Skeletal muscle cell (primary cell): ENCODE results near the gene MGAT5.

Experiments
- DNase-seq: peaks from one replicate; pipeline ENCODE4 v3.0.0-alpha.2; 2010; ENCODE audit warnings: low read depth
- H3K4me3 ChIP-seq: 2 replicates; pipeline ENCODE4 v1.5.1; 2011; ENCODE audit warnings: low read depth, mild to moderate bottlenecking, control low read depth, low read length, moderate library complexity

MGAT5 gene

DNA sequence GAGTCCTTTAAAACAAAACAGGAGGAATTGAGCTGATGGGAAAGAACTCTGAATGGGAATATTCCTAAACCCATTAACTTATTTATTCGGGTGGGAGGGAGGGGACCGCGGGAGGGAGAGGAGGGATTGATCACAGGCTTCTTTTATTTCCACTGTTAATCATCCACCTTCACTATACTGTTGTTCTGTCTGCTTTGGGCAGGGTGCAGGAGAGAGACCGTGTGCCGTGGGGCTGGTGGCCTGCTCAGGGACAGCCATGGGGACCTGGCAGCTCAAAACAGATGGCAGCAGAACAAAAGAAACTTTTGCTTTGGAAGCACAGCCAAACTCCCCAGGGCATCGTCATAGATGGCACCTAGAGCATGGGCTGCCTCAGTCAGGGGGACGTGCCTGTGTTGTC, 195.3 kb downstream of the MGAT5 start:
- no peak overlapping the region for H3K4me3 ChIP-seq
- no peak for DNase-seq

DNA sequence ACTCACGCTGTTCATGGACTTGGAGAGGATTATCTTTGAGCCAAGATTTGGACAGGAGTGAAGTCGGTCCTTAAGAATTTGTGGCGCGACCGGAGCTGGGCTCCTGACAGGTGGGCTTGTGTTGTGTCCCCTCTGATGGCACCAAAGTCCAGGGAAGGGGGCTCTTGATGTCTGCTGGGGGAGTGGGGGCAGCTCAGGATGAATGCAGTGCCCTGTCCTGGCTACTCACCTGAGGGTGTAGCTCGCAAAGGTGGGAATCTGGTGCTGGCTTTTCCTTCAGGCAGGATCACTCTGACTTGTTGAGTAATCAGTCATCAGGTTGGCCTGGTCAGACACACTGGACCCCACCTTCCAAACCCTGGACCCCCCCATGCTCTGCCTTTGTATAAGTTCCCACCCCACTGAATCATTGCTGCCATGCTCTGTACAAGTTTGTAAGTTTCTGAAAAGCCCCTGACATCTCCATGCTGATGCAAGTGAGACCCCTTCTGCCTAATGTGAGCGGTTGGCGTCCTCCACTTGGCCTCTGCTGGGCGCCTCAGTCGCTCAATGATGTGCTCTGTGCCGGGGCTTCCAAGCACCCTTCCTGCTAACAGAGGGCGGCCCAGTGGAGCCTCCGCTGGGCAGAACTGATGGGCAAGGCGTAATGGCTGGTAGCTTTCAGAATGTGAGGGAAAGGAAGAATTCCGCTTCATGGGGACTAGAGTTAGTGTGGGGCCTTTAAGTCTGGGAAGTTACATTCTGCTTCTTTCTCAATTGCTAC, 196.1 kb downstream of the MGAT5 start:
- DNase-seq: no peak
- H3K4me3 ChIP-seq: no peak overlapping the region

DNA sequence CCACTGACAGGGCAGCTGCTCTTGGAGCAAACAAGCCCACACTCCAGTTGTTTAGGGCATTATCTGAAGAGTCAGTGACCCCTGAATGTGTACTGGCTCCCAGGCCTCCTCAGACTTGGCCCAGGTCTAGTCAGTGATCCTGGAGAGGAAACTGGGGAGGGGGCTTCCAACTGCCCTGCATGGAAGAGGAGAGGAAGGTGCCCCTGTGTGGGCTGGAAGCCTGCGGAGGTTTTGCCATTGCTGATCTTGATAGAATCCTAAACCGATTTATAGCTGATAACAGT, 197.4 kb downstream of the MGAT5 start:
- DNase-seq: no peak
- no peak overlapping the region for H3K4me3 ChIP-seq

DNA sequence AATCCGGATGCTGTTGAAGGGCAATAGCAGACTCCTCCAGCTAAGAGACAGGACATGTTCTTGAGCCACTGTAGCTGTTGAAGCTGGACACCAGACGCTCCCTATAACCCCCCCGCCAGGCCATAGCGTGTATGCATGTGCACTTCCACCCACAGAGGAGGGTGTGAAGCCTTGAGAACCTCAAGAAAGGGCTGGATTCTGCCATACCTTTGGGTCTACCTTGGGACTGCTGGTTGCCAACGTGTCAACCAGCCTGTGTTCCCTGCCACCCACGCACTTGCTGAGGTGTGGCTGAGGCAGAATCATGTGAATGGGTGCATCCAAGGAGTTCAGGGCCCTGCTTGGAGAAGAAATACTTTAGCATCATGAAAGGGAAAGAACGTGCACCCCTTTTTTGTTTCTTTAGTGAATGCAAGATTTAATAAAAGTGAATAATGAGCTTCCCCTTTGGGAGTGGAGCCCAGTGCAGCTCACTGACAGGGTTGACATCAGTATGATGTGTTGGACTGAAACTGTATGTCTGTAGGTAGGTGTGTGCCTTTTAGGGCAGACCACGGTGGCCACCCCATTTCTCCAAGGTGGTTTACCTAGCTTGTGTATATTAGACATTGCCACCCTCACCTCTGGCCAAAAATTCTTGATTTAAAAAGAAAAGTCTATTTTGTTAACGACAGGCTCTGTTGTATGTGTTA, 198.3 kb downstream of the MGAT5 start:
- H3K4me3 ChIP-seq: no peak overlapping the region

DNA sequence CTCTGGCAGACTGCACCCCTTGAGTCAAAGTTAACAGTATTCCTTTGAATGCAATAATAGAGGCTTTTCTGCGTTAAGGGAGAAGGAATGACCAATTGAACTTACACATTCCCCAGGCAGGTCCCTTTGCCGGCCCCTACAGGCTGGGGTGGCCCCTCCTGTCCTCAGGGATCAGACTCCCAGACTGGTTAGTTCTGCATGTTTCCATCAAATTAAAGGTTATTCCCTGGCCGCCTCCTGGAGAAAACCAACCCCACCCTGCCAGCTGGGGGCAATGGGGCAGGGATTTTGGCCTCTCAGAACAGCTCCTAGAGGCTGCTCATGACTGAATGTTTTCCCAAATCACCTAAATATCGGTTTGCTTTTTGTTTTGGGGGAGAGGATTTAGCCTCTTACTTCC, 199.6 kb downstream of the MGAT5 start:
- no peak for DNase-seq
- no peak overlapping the region for H3K4me3 ChIP-seq

More for the DNA sequence above, 198.3 kb downstream of the MGAT5 start:
- no peak for DNase-seq

- DNase-seq: no peak
- H3K4me3 ChIP-seq: no peak overlapping the region
These were observed 200.1 kb downstream of the MGAT5 start for GRCh38 chr2:134453973-134454372.

DNA sequence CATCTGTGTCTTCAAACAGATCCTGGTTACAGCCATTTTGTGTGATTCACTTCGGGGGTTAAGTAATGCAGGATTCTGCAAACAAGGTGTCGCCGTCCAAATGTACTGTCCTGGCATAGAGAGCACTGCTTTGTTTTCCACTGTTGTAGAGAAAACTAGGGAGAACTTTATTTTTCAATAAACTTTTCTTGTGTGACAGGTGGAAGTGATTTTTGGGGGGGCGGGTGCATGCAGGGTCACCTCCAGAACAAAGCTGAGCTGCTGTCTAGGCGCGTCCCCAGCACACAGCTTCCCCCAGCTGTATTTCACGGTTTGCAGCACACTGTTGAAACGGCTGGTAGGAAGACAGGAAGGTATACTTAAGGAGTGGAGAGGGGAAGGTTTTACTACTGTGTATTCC, 200.6 kb downstream of the MGAT5 start:
- no peak overlapping the region for H3K4me3 ChIP-seq
- no peak for DNase-seq

DNA sequence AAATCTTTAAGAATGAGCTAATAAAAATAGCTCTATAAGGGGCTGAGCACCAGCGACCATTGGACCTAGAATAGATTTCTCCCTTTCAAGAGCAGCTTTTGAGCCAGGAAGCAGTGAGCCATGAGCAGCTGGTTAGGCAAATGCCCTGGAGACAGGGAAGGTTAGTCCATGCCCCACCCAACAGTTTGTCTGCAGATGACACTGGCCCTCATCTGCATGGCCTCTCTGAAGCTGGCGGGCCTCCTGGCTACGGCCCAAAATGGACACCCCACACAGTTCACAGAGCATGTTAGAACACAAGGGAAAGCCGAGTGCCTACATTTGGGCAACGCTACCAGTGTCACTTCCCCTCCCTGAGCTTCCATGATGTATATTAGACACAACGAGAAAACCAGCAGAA, 201.1 kb downstream of the MGAT5 start:
- no peak for DNase-seq
- H3K4me3 ChIP-seq: no peak overlapping the region

- no peak for DNase-seq
- H3K4me3 ChIP-seq: no peak overlapping the region
These were observed 201.6 kb downstream of the MGAT5 start for GRCh38 chr2:134455426-134455825.

DNA sequence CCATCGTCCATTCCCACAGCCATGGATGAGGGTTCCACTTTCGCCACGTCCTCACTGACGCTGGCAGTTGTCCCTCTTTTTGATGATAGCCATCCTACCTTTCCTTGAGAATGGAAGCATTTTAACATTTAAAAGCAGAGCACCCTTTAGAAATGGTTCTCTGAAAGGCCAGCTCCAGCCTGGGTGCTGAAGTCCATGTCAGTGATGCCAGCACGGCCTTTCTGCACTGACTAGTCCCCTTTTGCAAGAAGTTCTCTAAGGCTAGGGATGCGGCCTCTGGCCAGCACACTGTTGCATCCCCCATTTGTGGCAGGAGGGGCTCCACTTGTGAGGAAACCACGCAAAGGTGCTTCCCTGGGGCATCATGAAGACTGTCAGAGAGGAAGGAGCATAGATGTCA, 203.5 kb downstream of the MGAT5 start:
- H3K4me3 ChIP-seq: no peak overlapping the region
- no peak for DNase-seq

GRCh38 chr2:134457765-134458472, 204.0 kb downstream of the MGAT5 start:
- DNase-seq: no peak

GRCh38 chr2:134458473-134458853, 204.6 kb downstream of the MGAT5 start:
- no peak for DNase-seq
- H3K4me3 ChIP-seq: no peak overlapping the region

More at GRCh38 chr2:134457765-134458472, 204.0 kb downstream of the MGAT5 start:
- no peak overlapping the region for H3K4me3 ChIP-seq

DNA sequence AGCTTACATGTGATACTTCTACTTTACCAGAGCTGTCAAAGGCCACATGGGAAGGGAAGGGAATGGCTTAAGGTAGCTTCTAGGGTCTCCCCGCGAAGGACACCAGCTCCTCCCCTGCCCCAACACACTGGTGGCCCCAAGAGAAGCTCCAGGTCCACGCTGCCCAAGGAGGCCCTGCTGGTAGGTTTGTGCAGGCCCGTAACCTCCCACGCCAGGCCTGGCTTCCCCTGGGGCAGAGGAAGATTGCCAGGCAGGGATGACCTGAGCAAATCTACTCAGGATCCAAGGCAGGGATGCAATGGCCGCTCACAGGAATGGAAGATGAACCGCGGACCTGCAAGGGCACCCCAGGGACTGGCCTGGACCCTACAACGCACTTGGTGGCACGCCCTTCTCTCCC, 205.1 kb downstream of the MGAT5 start:
- no peak overlapping the region for H3K4me3 ChIP-seq
- DNase-seq: no peak

DNA sequence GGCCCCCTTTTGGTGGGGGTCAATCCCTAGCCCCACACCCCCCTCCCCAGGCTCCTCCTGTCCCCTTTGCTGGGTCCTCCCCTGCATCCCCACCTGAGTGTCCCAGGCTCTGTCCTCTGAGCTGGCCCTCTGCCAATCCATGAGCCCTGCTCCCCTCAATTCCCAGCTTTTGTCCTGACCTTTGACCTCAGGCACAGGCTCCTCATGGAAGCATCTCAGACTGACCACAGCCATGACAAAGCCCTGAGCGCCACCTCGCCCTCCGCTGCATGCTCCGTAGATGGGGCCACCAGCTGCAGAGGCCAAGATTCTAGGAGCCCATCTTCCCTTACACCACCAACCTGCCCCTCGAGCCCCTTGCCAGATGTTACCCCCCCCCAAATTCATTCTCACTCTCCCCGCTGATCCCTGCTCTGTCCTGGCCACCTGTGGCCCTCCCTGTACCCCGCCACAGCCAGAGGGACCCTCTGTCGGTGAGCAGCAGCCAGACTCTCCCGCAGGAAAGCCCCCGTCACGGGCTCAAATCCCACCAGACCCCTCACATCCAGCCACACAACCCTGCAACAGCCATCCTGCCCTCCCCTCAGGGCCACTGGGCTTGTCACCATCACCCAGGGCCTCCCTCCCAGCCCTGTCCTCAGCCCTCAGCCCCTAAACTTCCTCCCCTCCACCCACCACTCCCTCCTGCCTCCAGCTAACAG, 206.0 kb downstream of the MGAT5 start:
- no peak for DNase-seq
- H3K4me3 ChIP-seq: no peak overlapping the region

GRCh38 chr2:134460583-134460998, 206.7 kb downstream of the MGAT5 start:
- H3K4me3 ChIP-seq: no peak overlapping the region
- DNase-seq: peak; percentile 13

GRCh38 chr2:134461511-134461910, 207.6 kb downstream of the MGAT5 start:
- no peak for DNase-seq
- no peak overlapping the region for H3K4me3 ChIP-seq

DNA sequence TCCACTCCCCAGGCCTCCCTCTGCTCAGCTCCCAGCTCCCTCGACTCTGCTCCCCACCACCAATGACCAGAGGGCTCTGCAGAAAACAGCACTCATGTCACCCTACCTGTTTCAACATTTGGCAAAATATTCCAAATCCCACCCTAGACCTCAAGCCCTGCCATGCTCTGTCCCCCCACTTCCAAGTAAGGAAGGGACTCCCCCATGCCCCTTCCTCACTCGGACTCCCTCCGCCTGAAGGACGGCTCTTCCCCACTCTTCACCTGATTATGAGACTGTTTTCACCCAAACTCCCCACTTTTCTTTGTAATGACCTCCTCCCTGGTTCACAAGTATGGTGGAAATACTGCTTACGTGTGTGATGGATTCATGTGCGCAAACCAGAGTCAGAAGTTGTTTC, 208.4 kb downstream of the MGAT5 start:
- no peak overlapping the region for H3K4me3 ChIP-seq
- DNase-seq: no peak

DNA sequence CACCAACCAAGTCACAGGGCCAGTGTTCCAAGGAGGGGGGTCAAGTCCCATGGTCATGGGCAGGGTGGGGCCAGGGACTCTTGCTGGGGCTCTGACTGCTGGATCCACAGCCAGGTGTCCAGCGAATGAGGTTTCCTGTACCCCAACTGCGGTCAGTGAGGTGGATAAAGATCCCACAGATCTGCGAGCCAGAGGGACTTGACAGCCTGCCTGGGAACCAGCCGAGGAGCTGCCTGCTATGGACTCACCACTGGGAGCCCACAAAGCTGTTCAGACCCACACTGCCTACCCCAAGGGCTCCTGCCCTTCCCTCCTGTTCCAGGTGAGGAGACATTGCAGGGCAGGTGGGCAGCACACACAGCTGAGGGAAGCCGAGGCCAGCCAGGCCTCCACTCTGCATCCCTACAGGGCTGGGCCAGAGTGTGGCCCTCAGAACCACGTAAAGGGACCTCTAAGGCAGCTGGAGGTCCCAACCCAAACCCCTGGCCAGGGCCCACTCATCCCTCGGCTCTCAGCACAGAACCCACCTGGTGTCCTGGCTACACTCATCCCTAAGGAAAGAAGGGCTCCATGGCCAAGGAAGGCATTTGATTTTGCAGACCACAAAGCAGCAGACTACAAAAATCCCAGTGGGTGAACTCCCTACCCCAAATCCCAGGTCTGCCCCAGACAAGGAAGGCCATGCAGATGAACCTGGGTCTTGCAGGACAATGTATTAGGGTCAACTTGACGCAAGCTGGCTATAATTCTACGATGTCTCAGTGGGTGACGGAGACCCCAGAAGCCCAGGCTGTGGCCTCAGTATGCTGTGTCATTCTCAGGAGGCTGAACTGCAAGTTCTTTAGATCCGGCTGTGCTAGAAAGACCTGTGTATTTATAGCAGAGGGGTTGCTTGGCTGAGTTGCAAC, 209.2 kb downstream of the MGAT5 start:
- H3K4me3 ChIP-seq: no peak overlapping the region
- no peak for DNase-seq

- H3K4me3 ChIP-seq: no peak overlapping the region
- DNase-seq: no peak
These were observed 209.8 kb downstream of the MGAT5 start for GRCh38 chr2:134463699-134464022.
